Eye (tissue), 1 donor: ENCODE measurements around the gene IFT20.
A peak's percentile ranks its signal among the peaks of the same experiment; 100 is the strongest.

Source experiments
- DNase-seq: peaks from one replicate; pipeline ENCODE4 v3.0.0-alpha.2; 2015

The IFT20 gene, protein sequence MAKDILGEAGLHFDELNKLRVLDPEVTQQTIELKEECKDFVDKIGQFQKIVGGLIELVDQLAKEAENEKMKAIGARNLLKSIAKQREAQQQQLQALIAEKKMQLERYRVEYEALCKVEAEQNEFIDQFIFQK

DNA sequence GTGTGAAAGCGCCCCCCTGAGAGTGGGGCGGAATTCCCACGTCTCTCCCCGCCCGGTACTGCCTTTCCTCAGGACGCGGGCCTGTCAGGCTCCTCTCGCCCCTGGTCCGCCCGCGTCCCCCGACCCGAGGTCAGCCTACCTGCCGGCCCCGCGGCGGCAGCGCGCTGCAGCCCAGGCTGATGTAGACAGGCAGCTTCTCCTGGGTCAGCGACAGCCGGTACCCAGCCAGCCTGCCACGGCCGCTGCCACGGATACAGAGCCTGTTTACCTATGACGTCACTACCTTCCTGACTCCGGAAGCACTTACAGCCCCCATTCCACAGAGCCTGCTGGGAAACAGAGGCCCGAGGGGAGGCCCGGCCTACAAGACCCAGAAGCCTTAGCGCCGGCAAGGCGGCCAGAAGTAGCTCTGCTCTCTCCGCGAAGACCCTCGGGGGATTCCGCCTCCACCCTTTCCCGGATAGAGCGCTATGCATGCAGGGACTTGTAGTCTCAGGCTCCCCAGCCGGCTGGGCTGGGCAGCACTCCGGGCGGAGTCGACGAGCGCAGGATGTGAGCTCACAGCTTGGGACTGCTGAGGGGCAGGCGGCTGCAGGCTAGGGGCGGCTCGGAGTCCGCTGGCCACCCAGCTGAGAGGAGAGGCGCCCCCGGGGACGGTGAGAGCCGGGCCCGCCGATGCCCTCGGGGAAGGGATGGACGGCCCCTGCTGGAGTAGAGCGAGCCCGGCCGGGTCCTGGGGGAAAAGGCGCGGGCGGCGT, at the start of gene IFT20, which contains the start of gene TNFAIP1:
Gene IFT20, minus strand, starts transcription at position 272 of the 758 bp plus-strand sequence. CDS start 3,487 bp downstream, outside the sequence.
Gene TNFAIP1, plus strand, starts transcription at position 561 of the 758 bp plus-strand sequence. CDS start 3,761 bp downstream, outside the sequence.
- DNase-seq: peak; percentile 100

GRCh38 chr17:28385037-28385400, 49.7 kb upstream of the IFT20 start:
- no peak for DNase-seq

GRCh38 chr17:28384281-28385036, 49.2 kb upstream of the IFT20 start:
- DNase-seq: peak; percentile 31

DNA sequence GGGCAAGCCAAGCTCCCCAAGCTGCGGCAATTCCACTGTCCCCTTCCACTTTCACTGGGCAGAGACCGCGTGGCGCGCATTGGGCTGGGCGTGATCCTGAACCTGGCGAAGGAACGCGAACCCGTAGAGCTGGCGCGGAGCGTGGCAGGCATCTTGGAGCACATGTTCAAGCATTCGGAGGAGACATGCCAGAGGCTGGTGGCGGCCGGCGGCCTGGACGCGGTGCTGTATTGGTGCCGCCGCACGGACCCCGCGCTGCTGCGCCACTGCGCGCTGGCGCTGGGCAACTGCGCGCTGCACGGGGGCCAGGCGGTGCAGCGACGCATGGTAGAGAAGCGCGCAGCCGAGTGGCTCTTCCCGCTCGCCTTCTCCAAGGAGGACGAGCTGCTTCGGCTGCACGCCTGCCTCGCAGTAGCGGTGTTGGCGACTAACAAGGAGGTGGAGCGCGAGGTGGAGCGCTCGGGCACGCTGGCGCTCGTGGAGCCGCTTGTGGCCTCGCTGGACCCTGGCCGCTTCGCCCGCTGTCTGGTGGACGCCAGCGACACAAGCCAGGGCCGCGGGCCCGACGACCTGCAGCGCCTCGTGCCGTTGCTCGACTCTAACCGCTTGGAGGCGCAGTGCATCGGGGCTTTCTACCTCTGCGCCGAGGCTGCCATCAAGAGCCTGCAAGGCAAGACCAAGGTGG, 46.0 kb upstream of the IFT20 start:
- peak; percentile 77 for DNase-seq

DNA sequence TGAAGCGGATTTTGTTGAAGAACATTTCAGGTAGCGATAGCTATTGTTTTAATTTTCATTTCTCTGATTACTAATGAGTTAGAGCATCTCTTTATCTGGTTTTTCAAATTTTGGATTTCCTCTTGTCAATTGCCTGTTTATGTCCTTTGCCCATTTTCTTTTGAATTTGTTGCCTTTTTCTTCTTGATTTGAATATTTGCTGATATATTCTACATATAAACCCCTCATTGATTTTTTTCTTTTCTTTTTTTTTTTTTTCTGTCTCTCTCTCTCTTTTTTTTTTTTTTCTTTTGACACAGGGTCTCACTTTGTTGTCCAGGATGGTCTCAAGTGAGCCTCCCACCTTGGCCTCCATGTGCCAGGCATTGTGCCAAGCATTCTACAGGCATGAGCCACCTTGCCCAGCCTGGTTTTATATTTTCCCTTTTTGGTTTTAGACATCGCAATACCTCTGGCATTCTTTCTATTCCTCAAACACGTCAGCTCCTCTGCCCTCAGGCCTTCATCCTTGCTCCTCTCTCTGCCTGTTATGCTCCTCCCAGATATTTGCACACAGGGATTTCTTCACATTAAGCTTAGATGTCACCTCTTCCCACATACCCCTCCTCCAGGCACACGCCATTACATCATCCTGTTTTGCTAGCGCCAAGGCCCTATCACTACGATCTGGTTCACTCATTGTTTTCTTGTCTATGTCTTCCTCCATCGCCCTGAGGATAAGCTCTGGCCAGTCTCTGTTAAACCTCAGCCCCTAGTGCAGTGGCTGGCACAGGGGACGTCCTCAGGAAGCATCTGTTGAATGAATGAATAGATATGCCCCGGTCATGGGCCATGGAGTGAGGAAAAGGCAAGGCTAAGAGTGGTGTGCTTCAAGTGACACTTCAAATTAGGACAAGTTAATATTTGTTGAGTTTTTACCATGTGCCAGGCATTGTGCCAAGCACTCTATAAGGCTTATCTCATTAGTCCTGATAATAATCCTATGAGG, 44.8 kb upstream of the IFT20 start:
- DNase-seq: peak; percentile 22

- no peak for DNase-seq
Observed at GRCh38 chr17:28372945-28373274, 37.6 kb upstream of the IFT20 start.

DNA sequence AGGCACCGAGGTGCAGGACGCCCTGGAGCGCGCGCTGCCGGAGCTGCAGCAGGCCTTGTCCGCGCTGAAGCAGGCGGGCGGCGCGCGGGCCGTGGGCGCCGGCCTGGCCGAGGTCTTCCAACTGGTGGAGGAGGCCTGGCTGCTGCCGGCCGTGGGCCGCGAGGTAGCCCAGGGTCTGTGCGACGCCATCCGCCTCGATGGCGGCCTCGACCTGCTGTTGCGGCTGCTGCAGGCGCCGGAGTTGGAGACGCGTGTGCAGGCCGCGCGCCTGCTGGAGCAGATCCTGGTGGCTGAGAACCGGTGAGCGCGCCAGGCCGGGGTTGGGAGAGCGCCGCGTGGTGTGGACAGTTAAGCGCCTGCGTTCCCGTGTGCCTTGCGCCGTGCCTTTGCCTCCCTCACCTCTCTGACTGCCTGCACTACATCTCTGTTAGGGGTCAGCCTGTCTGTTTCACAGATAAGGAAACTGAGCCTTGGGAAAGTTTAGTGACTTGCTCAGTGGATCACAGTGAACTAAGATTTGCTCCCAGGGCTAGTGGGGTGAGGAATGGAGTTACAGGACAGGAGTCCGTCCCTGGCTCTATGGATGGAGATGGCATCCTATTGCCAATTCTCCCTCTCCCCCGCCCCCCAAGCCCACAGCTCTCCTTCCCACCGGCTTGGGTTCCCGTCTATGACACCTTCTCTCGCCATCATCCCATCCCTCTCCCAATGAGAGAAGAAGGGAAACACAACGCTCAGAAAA, 37.1 kb upstream of the IFT20 start:
- peak; percentile 62 for DNase-seq

GRCh38 chr17:28371245-28372202, 36.3 kb upstream of the IFT20 start, which contains the start of gene SARM1:
SARM1 (plus strand) TSS chr17:28371694; CDS start chr17:28372033, 339 bp downstream.
- peak; percentile 97 for DNase-seq

- no peak for DNase-seq
Observed at GRCh38 chr17:28370744-28371103, 35.5 kb upstream of the IFT20 start.

DNA sequence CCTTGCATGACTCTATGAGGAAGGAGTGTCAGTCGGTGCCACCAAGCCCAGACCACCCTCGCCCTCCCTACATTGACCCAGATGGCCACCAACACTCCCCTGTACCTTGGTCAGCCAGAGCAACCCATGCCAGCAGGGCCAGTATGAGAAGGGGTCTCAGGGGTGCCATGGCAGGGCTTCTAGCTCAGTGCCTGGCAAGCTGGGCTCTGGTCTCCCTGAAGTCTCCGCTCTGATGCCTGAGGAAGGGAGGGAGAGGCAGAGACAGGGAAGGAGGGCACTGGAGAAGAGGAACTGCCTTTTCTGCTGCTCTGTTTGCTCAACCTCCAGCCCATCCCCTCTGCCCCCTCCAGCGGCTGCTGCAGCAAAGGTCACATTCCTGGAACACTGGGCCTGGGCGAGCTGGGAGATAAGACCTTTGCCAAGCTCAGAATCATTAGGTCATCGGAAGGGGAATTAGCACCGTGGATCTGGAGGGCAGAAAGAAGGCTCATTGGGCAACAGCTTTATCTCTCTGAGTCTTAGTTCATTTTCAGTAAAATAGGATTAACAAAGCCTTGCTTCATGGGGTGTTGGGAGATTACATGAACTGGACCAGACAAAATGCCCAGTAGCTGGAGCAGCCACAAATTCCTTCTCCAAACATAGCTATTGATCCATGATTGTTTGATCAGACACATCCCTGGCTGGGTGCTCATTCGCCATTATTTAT, 34.9 kb upstream of the IFT20 start, which contains the start of gene VTN:
Gene VTN, minus strand, starts transcription at position 273 of the 709 bp plus-strand sequence. Its CDS starts 104 bp downstream, at position 169.
- peak; percentile 45 for DNase-seq

- DNase-seq: no peak
Observed at GRCh38 chr17:28369684-28370034, 34.4 kb upstream of the IFT20 start.

DNA sequence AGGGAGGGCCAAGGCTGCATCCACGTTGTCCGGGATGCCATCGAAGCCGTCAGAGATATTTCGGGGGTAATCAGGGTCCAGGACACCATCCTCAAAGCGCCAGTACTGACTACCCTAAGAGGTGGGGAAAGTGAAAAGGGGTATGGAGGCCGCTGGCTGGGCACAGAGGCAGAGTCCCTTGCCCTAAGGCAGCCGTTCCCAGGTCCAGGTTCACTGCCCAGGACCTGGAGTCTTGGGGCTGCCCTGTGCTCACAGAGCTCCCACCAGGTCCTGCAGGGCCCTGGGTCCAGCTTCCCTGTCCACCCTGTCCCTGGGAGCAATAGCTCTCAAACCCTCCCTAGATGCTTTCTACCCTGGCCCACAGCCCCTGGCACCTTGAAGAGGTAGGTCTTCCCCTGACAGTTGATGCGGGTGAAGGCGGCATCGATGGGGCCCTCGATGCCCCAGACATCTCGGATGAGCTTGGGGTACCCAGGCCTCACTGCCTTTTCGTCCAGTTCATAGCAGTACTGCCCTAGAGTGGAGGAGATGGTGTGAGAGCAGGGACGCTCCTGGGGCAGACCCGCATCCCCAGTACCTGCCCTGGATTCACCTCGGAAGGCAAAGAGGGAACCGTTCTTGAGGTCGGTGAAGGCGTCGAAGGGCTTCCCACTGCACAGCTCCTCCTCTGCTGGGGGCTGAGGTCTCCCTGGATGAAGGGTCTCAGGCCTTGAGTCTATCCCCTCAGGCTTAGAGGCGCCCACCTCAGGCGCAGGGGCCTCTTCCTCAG, 33.8 kb upstream of the IFT20 start:
- no peak for DNase-seq

DNA sequence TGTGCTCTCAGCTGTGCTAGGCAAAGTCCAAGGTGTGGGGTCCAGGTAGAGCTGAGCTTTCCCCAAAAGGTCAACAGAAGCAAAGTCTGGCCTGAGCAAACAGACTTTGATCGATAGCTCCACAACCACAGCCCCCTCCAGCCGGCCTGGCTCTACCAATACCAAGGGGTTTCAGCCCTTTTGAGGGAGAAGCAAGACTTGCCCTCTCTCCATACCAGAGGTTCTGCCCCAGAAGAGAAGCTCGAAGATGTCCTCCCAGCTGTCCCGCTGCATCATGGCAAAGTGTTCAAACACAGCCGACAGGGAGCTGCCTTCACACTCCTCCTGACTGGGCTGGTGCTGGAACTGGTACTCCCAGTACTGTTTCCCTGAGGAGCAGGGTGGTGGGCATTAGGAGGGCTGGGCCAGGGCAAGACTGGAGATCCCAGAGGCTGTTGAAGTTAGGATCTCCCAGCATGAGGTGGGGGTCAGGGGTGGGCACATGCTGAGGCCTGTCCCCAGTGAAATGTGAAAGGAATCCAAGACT, 33.1 kb upstream of the IFT20 start:
- no peak for DNase-seq

GRCh38 chr17:28367641-28368305, 32.5 kb upstream of the IFT20 start:
- no peak for DNase-seq

DNA sequence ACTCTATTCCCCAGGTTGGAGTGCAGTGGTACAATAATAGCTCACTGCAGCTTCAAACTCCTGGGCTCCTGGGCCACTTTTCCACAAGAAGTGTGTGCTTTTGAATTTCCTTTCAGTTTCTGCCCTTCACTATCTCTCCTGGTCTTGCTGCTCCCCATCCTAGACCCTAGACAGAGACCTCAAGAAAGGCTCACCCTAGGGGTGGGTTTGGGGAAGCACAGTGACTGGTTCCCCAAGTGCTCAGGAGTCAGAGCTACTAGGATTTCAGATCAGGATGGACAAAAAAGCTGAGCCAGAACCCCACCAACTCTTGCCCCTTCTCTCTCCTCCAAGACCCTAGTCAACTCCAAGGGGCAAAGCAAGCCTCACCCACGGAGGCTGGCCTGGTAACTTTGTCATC, 31.3 kb upstream of the IFT20 start:
- no peak for DNase-seq

GRCh38 chr17:28365487-28365886, 30.2 kb upstream of the IFT20 start:
- no peak for DNase-seq

GRCh38 chr17:28364665-28365363, 29.5 kb upstream of the IFT20 start, which contains the start of gene SEBOX:
SEBOX (minus strand) TSS chr17:28365199; CDS start chr17:28365151, 48 bp downstream.
- no peak for DNase-seq
